Stimulated activated CD8-positive, alpha-beta memory T cell treated with anti-CD3 and anti-CD28 coated beads, Interleukin-15, amount 100 ng/mL, for 1 hour (primary cell): ENCODE data around the gene TBC1D8.

Experiments used
- DNase-seq: peaks from one replicate; pipeline ENCODE4 v3.0.0-alpha.2; 2020; ENCODE audit warnings: low read depth

TBC1D8 gene

DNA sequence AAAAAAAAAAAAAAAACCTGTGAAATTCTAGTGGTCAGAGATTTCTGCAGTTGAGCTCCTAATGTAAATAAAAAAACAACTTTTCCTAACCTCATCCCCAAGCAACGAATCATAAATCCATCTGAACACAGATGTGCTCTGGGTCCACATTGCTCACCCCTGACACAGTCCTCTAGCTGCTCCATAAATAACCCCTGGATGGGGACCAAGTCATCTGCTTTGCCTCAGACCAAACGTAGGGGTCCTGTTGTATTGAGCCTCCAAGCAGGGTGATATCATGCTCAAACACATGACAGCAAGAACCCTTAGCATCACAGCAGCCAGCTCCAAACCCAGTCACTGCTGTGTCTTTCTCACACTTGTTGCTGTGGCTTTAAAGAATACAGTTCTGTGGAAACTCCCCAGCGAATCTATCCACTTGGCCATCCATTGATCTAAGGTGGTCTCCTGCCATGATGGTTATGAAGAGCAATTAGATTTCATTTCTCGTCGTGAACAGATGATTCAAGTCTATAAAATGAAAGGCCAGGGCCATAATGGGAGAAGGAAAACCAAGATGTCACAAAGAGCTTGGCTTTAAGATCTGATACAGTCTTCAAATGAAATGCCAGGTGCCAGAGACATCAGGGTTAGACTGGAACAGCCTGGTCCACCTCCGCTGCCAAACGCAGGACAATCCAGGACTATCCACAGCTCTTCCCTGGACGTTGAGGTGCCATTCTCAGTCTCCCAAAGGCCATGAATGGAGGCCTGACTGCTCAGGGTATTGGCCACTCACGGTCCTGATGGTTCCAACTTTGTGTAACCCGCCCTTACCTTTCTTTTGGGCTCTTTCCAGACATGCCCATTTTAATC, 39.0 kb downstream of the TBC1D8 start:
- DNase-seq = no peak

DNA sequence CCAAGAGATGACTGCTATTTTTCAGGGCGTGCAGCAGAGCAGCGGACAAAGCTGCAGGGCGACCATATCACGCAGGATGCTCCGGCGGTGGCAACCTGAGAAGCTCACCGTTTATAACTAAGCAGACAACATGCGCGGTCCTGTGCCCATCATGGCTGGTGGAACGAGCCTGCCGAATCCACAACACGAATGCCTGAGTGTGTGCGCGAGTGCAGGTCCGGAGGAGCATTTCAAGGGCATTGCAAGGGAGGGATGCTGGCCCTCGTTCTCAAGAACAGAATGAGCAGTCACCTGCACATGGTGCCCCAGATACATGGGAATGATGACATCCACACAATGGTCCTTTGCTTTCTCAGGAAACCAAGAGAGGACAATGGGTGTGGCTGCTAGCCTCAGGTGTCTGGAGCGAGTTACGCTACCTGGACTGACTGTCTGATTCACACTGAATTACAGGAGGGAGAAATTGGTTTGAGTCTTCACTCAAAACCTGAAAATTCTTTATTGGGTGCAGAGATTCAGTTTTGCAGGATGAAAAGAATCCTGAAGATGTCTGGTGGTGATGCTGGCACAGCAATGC, 39.8 kb downstream of the TBC1D8 start:
- no peak for DNase-seq

DNA sequence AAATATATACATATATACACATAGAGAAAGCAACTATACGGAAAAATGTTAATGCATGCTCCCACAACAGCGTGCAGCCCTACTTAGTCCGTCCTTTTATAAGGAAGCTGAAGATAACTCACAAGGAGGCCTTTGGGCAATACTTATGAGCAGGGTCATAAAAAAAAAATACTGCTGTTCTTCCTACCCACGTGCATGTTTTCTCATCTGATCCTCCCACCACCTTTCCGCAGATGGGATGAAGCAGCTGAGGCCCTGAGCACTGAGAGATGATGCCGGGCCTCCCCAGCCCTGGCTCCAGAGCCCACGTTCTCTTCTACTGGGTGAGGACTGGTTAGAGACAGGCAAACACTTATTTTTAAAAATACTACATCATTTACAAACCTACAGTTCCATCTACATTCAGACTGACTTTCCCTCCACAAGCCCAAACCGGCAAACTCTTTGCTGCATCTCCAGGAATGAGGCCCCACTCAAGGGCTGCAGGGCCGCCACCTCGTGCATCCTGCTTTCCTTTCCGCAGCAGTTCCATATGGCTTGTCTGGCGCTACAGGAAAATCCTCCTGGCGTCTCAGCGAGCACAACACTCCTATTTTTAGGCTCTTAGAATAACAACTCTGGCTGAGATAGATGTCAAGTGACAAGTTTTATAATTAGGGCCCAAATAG, 41.6 kb downstream of the TBC1D8 start:
- DNase-seq = no peak

- DNase-seq = no peak
Measured at GRCh38 chr2:101108357-101108756, 42.8 kb downstream of the TBC1D8 start.

GRCh38 chr2:101107241-101107640, 43.9 kb downstream of the TBC1D8 start:
- no peak for DNase-seq

- no peak for DNase-seq
Measured at GRCh38 chr2:101106453-101107181, 44.6 kb downstream of the TBC1D8 start.

DNA sequence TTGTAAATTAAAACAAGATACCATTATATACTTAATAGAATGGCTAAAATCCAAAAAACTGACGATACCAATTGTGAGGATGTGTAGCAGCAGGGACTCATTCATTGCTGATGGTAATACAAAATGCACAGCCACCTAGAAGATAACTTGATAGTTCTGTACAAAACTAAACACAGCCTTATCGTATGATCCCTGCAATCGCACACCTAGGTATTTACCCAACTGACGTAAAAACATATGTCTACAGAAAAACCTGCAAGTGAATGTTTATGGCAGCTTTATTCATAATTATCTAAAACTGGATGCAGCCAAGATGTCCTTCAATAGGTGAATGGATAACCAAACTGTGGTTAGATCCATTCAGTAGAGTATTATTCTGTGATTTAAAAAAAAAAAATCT, 45.5 kb downstream of the TBC1D8 start:
- no peak for DNase-seq

DNA sequence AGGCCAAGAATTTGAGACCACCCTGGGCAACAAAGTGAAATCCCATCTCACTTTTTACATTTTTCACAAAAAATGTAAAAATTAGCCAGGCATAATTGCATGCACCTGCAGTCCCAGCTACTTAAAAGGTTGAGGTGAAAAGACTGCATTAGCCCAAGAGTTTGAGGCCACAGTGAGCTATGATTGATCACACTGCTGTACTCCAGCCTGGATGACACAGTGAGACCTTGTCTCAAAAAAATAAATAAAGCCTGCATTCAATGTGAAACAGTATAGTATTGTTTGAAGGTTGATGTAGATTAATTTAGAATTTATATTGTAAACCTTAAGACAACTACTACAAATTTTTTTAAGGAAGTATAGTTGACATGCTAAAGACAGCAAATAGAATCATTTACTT, 53.5 kb downstream of the TBC1D8 start:
- no peak for DNase-seq

GRCh38 chr2:101096619-101097142, 54.5 kb downstream of the TBC1D8 start:
- DNase-seq = no peak

- DNase-seq = no peak
Measured at GRCh38 chr2:101094351-101094750, 56.8 kb downstream of the TBC1D8 start.

DNA sequence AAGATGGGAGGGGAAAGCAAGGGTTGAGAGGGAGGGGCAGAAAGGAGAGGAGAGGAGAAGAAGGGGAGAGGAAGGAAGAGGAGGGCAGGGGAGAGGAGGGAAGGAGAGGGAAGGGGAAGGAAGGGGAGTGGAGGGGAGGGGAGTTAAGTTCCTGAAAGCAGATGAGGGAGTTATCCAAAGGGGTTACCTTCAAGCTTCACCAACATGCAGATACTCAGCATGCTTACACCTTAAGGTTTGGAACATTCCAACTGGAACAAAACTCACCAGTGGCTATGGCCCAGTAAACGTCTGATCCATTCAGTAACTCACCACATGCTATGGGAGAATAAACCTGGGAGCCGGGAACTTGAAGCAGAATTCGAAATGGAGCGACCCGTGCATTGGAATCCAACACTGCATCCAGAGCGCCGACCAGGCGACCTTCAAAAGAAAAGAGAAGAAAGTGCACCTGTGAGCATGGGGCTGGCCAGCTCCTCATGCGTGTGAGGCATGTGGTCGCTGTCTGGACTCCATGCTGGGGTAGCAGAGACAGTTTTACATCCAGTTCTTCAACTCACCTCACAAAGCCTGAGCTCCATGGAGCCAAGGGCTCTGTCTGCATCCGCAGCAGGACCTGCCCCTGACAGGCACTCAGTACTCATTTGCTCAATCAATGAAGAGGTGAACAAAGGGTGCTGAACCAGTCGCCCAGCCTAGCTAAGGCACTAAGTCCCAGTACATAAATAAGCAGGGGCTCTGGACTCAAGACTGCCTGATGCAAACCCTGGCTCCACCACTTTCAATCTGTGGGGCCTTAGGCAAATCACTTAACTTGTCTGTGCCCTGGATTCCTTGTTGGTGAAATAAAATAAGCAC, 61.0 kb downstream of the TBC1D8 start:
- no peak for DNase-seq

- no peak for DNase-seq
Measured at GRCh38 chr2:101089419-101089818, 61.8 kb downstream of the TBC1D8 start.

DNA sequence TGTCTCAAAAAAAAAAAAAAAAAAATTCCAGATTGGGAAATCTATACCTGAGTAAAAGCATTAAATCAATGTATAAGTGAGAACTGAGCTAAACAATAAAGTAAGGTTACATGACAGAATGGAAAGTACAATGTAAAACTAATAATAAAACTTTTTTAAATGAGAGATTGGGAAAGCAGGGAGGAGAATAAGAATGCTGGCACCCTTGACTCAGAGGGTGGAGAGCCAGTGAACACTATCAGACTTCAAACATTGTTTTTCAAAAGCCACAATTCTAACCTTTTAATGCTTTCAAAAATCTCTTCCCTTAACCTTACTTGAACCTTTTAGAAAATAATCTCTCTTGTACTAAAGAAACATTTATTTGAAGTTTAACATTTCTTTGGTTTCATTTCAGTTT, 63.5 kb downstream of the TBC1D8 start:
- DNase-seq = no peak

GRCh38 chr2:101083613-101084012, 67.6 kb downstream of the TBC1D8 start:
- no peak for DNase-seq

- DNase-seq = no peak
Measured at GRCh38 chr2:101082998-101083397, 68.2 kb downstream of the TBC1D8 start.

GRCh38 chr2:101081375-101081907, 69.7 kb downstream of the TBC1D8 start:
- DNase-seq = no peak

GRCh38 chr2:101080211-101081068, 70.7 kb downstream of the TBC1D8 start:
- DNase-seq = no peak

GRCh38 chr2:101076581-101076980, 74.6 kb downstream of the TBC1D8 start:
- DNase-seq = no peak

GRCh38 chr2:101064868-101065549, 86.2 kb downstream of the TBC1D8 start:
- DNase-seq = no peak

GRCh38 chr2:101064505-101064867, 86.7 kb downstream of the TBC1D8 start:
- DNase-seq = no peak
